H1 (cell line): ENCODE measurements around the gene CYTH1.

Experiments used
- ASH2L ChIP-seq: fragments of 200-600, 300-600 bp; sonication (generic); IDR thresholded peaks from one replicate; pipeline ENCODE4 v1.7.1; 2017; ENCODE audit warnings: low read length
- CBX5 ChIP-seq: fragments of 300-800, 300-1000 bp; sonication (generic); IDR thresholded peaks from 2 replicates; pipeline ENCODE4 v1.7.1; 2016; ENCODE audit warnings: antibody characterized with exemption, low read length, low read depth
- EZH2 ChIP-seq: fragments of 200-600 bp; sonication (generic); IDR thresholded peaks from 2 replicates; pipeline ENCODE4 v1.7.1; 2012; ENCODE audit warnings: low read depth, mild to moderate bottlenecking, moderate library complexity, low read length, inconsistent platforms; ENCODE audit not compliant: severe bottlenecking
- FOSL1 ChIP-seq: IDR thresholded peaks from 2 replicates; pipeline ENCODE4 v1.6.1; 2011; ENCODE audit warnings: mild to moderate bottlenecking, low read depth, low read length, moderate library complexity; ENCODE audit not compliant: insufficient read depth
- ZNF274 ChIP-seq: IDR thresholded peaks from 2 replicates; pipeline ENCODE4 v1.7.0; 2012; ENCODE audit warnings: low read length, borderline replicate concordance; ENCODE audit errors: extremely low read depth
- TF ChIP-seq, protein P1 (sequence below), 3 experiments: IDR thresholded peaks; 1 replicate in 2 of 3; 2 replicates in 1 of 3; pipeline versions ENCODE4 v1.5.1 to v1.6.1; 2011; ENCODE audit warnings: low read length in 3 of 3, mild to moderate bottlenecking in 3 of 3, inconsistent platforms in 2 of 3, low read depth in 1 of 3, moderate library complexity in 1 of 3; ENCODE audit not compliant: insufficient read depth in 1 of 3; ENCODE audit errors: control extremely low read depth in 1 of 3

DNA sequence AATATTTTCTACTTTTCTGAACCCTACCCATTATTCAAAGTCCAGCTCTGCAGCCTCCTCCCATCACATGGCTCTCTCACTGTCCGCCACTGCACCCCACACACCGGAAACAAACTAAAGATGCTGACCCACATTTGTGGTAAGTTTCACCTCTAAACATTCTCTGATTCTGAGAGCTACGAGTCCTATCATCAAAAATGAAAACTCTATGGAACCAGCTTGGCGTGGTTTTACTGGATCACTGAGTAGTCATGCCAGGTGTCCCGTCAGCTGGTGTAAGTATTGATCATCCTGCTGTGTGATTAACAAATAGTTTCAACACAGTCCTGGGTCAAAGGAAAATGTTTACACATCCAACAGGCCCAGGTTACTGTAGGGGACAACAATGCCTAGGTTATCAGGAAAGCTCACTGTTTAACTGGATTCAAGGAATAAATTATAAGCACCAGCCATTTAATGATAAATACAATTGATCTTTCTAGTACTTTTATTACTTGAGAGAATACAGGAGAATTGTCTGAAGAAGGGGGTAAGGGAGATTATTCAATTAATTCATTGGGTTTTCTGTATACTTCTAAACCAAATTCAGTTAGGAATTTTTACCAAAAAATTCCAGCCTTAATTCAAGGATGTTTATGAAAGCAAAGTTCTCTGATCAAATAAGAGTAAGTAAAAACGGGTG lies 33.9 kb downstream of the CYTH1 start:
- no peak for TF ChIP-seq CBX5
- no peak for TF ChIP-seq EZH2
- no peak for TF ChIP-seq ASH2L
- TF ChIP-seq FOSL1, result no peak
- TF ChIP-seq, protein P1, sequence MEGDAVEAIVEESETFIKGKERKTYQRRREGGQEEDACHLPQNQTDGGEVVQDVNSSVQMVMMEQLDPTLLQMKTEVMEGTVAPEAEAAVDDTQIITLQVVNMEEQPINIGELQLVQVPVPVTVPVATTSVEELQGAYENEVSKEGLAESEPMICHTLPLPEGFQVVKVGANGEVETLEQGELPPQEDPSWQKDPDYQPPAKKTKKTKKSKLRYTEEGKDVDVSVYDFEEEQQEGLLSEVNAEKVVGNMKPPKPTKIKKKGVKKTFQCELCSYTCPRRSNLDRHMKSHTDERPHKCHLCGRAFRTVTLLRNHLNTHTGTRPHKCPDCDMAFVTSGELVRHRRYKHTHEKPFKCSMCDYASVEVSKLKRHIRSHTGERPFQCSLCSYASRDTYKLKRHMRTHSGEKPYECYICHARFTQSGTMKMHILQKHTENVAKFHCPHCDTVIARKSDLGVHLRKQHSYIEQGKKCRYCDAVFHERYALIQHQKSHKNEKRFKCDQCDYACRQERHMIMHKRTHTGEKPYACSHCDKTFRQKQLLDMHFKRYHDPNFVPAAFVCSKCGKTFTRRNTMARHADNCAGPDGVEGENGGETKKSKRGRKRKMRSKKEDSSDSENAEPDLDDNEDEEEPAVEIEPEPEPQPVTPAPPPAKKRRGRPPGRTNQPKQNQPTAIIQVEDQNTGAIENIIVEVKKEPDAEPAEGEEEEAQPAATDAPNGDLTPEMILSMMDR (IDR thresholded peaks at IDR 0.05; ENCODE audit: control extremely low read depth in 1 of 3, insufficient read depth in 1 of 3, low read depth in 1 of 3, low read length in 3 of 3), result no peak
- TF ChIP-seq ZNF274, result no peak
